Pancreas (tissue), 10 donors: ENCODE measurements around the gene MTCL1. TPM values are rescaled to one million over a fixed set of nuclear protein-coding genes. Genes with fewer than 3 reads are reported as not detected.

Experiments used
- ATAC-seq, 4 donors: fragments of 200-7000 bp; cut with Tn5 transposase; one replicate each; pipeline versions ENCODE4 v1.8.0 to v1.9.1; 2020; ENCODE audit warnings: mild to moderate bottlenecking in 4 of 4, moderate library complexity in 4 of 4
- DNase-seq, 6 donors: peaks; one replicate each; pipeline ENCODE4 v3.0.0-alpha.2; 2020
- FAIRE-seq: peaks from 2 replicates; lab custom pipeline; 2012; peaks lifted over from hg19 to GRCh38; lab: Jason Lieb, UNC
- H3K27ac ChIP-seq, 4 donors: fragments of 200-600 bp; sonication (generic); 1 replicate in 3 of 4; 2 replicates in 1 of 4; pipeline versions ENCODE4 v1.5.0 to v1.8.0; 2020
- H3K27me3 ChIP-seq, 4 donors: fragments of 200-600 bp; one replicate each; pipeline ENCODE4 v1.8.0; 2021
- H3K36me3 ChIP-seq, 3 donors: fragments of 200-600 bp; sonication (generic) in 1 of 3; one replicate each; pipeline versions ENCODE4 v1.5.0 to v1.8.0; 2020 to 2021
- H3K4me1 ChIP-seq, 3 donors: fragments of 200-600 bp; one replicate each; pipeline ENCODE4 v1.8.0; 2021
- H3K4me3 ChIP-seq, 4 donors: fragments of 200-600 bp; sonication (generic) in 2 of 4; one replicate each; pipeline versions ENCODE4 v1.5.0 to v1.8.0; 2020 to 2021
- H3K9me3 ChIP-seq, 4 donors: fragments of 200-600 bp; one replicate each; pipeline ENCODE4 v1.8.0; 2021
- WGBS, 2 donors: extraction: QIAGEN DNeasy Blood & Tissue Kit; methylation state at CpG; one replicate each; pipeline ENCODE4 v1.1.7; 2013; 5-methylcytosine and 5-hydroxymethylcytosine counted together
- intact Hi-C, 3 donors: fragments of 100-400 bp; cut with DNase I; formaldehyde crosslinking; loops; one replicate each; pipeline versions ENCODE4 v1.11.1 to v1.14.2; 2022
- polyA plus RNA-seq, 2 donors: library from polyadenylated mRNA; stranded (reverse); fragments of 200-250 nt; gene quantifications; one replicate each; pipeline ENCODE4 v1.2.3, GENCODE V29; 2013
- total RNA-seq, 6 donors: library from RNA; stranded (reverse); fragmentation: NEBNext Ultra II Directional in 4 of 6; extraction: Animal tissue kit (Norgen Biotek cat#: 25700) in 4 of 6; gene quantifications; one replicate each; pipeline versions ENCODE4 v1.2.1 to v1.2.4, GENCODE V29; 2021 to 2023
- TF ChIP-seq, protein P1 (sequence below), 4 donors: fragments of 200-600 bp; sonication (generic) in 3 of 4; IDR thresholded peaks; one replicate each; pipeline versions ENCODE4 v1.5.0 to v1.8.0; 2021; ENCODE audit warnings: antibody characterized with exemption in 4 of 4
- donor health status: healthy with polysubstance abuse.
- donor health status: DM: no; HTN: no; CAD: no; lungs with moderate emphysema.
- donor health status: DM: no; HTN: no; CAD: no.
- donor health status: control.
- donor health status: control.
- donor health status: Bipolar disorder and iron deficiency.
- donor health status: DM: yes; HTN: yes; CAD: no.
- donor health status: DM: no; HTN: no; CAD: no.
- donor health status: DM: no; HTN: no; CAD: no.
- donor health status: DM: yes; HTN: yes; CAD: no.

MTCL1 gene
- total RNA-seq = 10 to 100 TPM in 4 of 6 donors, 1 to 10 TPM in 2; 9.2 to 14.9 (median 11.9) TPM
- polyA plus RNA-seq = 10 to 100 TPM; 12.5 to 18.4 TPM

DNA sequence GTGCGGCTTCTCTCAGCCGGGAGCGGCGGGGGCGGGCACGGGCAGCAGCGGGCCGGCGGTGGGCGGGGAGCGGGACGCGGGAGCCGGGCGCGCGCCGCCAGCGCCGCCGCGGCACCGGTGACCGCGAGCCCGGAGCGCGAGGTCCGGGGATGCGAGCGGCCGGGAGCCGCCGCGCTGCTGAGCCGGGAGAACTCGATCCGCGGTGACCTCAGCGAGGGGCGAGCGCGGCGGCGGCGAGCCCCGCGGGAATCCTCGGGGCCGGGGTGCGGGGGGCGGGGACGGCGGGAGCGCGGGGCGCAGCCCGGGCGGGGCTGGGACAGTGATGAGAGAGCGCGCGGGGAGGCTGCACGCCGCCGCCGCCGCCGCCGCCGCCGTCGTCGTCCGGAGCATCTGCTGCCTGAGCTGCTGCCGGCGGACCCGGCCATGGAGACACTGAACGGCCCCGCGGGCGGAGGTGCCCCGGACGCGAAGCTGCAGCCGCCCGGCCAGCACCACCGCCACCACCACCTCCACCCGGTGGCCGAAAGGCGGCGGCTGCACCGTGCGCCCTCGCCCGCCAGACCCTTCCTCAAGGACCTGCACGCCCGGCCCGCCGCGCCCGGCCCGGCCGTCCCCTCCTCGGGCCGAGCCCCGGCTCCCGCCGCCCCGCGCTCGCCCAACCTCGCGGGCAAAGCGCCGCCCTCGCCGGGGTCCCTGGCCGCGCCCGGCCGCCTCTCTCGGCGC is at the start of gene MTCL1:
Gene MTCL1 (plus strand): TSS at position 319 of the 723 bp plus-strand sequence. CDS start 105 bp downstream, at position 424.
- WGBS, 2 donors = 0 to 2% methylated on average over 23 to 123 of the region's 123 CpGs
- ATAC-seq (peak in 1 of 4 donors; percentile 8), DNase-seq (peak in 4 of 6 donors; percentile 31 to 79 (median 52)), FAIRE-seq (no peak)
- TF ChIP-seq, protein P1, sequence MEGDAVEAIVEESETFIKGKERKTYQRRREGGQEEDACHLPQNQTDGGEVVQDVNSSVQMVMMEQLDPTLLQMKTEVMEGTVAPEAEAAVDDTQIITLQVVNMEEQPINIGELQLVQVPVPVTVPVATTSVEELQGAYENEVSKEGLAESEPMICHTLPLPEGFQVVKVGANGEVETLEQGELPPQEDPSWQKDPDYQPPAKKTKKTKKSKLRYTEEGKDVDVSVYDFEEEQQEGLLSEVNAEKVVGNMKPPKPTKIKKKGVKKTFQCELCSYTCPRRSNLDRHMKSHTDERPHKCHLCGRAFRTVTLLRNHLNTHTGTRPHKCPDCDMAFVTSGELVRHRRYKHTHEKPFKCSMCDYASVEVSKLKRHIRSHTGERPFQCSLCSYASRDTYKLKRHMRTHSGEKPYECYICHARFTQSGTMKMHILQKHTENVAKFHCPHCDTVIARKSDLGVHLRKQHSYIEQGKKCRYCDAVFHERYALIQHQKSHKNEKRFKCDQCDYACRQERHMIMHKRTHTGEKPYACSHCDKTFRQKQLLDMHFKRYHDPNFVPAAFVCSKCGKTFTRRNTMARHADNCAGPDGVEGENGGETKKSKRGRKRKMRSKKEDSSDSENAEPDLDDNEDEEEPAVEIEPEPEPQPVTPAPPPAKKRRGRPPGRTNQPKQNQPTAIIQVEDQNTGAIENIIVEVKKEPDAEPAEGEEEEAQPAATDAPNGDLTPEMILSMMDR (IDR thresholded peaks at IDR 0.05) = no peak
- peak within 1 kb of the TSS; percentile 71 to 90 (median 83) for H3K27ac ChIP-seq
- H3K4me3 ChIP-seq = peak within 1 kb of the TSS; percentile 37 to 65 (median 57)
- no peaks in the 10 kb centered on the region for H3K36me3 ChIP-seq
- H3K27me3 ChIP-seq = no peaks in the 10 kb centered on the region
- intact Hi-C loops = no loop called here
- H3K4me1 ChIP-seq = peaks cover 0 to 9% (median 4%) of the 10 kb centered on the region in 3 donors
- H3K9me3 ChIP-seq = no peaks in the 10 kb centered on the region

GRCh38 chr18:8656232-8656631 is 49.1 kb upstream of the MTCL1 start:
- no peaks in the 10 kb centered on the region for H3K4me1 ChIP-seq
- H3K27me3 ChIP-seq = peaks cover 0 to 4% (median 0%) of the 10 kb centered on the region in 4 donors
- no peaks in the 10 kb centered on the region for H3K36me3 ChIP-seq
- FAIRE-seq (no peak), DNase-seq (no peak), ATAC-seq (no peak)
- no peak overlapping the region for H3K27ac ChIP-seq
- TF ChIP-seq, protein P1 (IDR thresholded peaks at IDR 0.05) = no peak
- WGBS, 2 donors = 84 to 85% methylated on average over 6 of the region's 6 CpGs
- H3K9me3 ChIP-seq = no peaks in the 10 kb centered on the region
- no peak overlapping the region for H3K4me3 ChIP-seq
- intact Hi-C loops = loop anchor here in 1 of 3 donors (10.0 kb wide), 1 partner anchor 329 kb away; no protein-coding TSS in a partner anchor

- H3K4me3 ChIP-seq = no peak overlapping the region
- no peaks in the 10 kb centered on the region for H3K36me3 ChIP-seq
- H3K27me3 ChIP-seq = peaks cover 0 to 4% (median 0%) of the 10 kb centered on the region in 4 donors
- H3K9me3 ChIP-seq = no peaks in the 10 kb centered on the region
- no peak for FAIRE-seq
- H3K27ac ChIP-seq = no peak overlapping the region
- DNase-seq = no peak
- ATAC-seq = no peak
- WGBS, 2 donors = 70 to 72% methylated on average over 14 of the region's 14 CpGs
- TF ChIP-seq, protein P1 (IDR thresholded peaks at IDR 0.05) = no peak
- H3K4me1 ChIP-seq = no peaks in the 10 kb centered on the region
- intact Hi-C loops = loop anchor here in 1 of 3 donors (10.0 kb wide), 1 partner anchor 328 kb away; no protein-coding TSS in a partner anchor
Observed at GRCh38 chr18:8657050-8657820, 48.1 kb upstream of the MTCL1 start.

DNA sequence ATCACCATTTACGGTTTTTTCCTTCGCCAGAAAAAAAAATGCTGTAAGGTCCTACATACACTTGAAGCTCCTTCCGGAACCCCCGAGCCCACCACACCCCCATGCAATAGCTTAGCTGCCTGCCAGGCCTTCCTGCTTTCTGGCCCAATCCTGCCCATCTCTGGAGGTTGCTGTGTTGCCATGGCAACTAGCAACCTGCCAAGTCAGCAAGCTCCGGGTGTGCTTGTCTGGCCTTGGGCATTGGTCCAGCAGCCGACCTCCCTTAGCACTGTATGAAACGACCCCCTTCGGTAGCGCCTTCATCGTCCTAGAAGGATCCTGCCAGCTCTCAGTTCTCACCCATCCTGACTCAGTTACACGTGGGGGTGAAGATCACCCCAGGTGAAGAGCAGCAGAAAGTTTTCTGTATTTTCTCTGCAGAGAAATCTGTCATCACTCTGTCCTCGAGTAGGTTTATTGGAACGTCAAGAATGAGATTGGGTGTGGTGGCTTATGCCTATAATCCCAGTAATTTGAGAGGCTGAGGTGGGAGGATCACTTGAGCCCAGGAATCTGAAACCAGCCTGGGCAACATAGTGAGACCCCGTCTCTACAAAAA is 47.4 kb upstream of the MTCL1 start:
- Histone ChIP-seq H3K27me3 (peaks cover 0 to 1% (median 0%) of the 10 kb centered on the region in 4 donors), H3K27ac (no peak overlapping the region), H3K4me1 (no peaks in the 10 kb centered on the region), H3K9me3 (no peaks in the 10 kb centered on the region), H3K36me3 (no peaks in the 10 kb centered on the region), H3K4me3 (no peak overlapping the region)
- WGBS, 2 donors = 37% methylated on average over 14 of the region's 14 CpGs
- FAIRE-seq = no peak
- no peak for DNase-seq
- intact Hi-C loops = loop anchor here in 1 of 3 donors (10.0 kb wide), 1 partner anchor 327 kb away; no protein-coding TSS in a partner anchor
- ATAC-seq = no peak
- TF ChIP-seq, protein P1 (IDR thresholded peaks at IDR 0.05) = no peak
